ENCODE measurements around the gene RNF32.

- no peak for TF ChIP-seq CTCF (IDR thresholded peaks at IDR 0.05)
- no peak for TF ChIP-seq EP300 (IDR thresholded peaks at IDR 0.05)
- no peak for TF ChIP-seq POLR2A (IDR thresholded peaks at IDR 0.05; ENCODE audit: low read depth)
- TF ChIP-seq POLR2AphosphoS5 (IDR thresholded peaks at IDR 0.05): no peak
These were observed 36.9 kb upstream of the RNF32 start for GRCh38 chr7:156603629-156604028.
